ENCODE data around the gene LPP. TPM values are rescaled to one million over a fixed set of nuclear protein-coding genes. Genes with fewer than 3 reads are reported as not detected.

LPP gene
- total and polyA plus RNA-seq, 2 of the 4 experiments (the other 2 are of a cell fraction): 16.0 to 130 TPM

GRCh38 chr3:188786424-188786823 is 632.5 kb downstream of the LPP start:
- Histone ChIP-seq H4K5ac (ENCODE audit: low read depth, low read length) (no peak overlapping the region), H3K36me3 (ENCODE audit: control insufficient read depth, insufficient read depth, low read length) (no peaks in the 10 kb centered on the region), H2BK5ac (ENCODE audit: low read depth, low read length, poor library complexity, severe bottlenecking) (no peak overlapping the region), H3K4me3 (ENCODE audit: insufficient read depth, low read depth, low read length) (no peak overlapping the region), H3K23ac (ENCODE audit: low read depth, low read length) (no peak overlapping the region), H3K4ac (ENCODE audit: low read depth, low read length) (no peak overlapping the region), H3K18ac (ENCODE audit: low read depth, low read length) (no peak overlapping the region), H3K14ac (replicated peaks; ENCODE audit: low read depth, low read length) (no peak overlapping the region), H4K20me1 (ENCODE audit: insufficient read depth, low read length) (peaks cover 16% of the 10 kb centered on the region; the same call in 1 of the 2 replicates), H2AFZ (replicated peaks; ENCODE audit: low read length, poor library complexity) (no peak overlapping the region), H3K9me1 (ENCODE audit: insufficient read depth, low read length) (peaks cover 13% of the 10 kb centered on the region), H4K8ac (ENCODE audit: low read depth in 2 of 2, low read length in 2 of 2) (no peak overlapping the region), H2BK120ac (ENCODE audit: low read depth, low read length) (no peak overlapping the region), H3K4me1 (ENCODE audit: control insufficient read depth, insufficient read depth, low read length) (peaks cover 11% of the 10 kb centered on the region), H2BK15ac (ENCODE audit: low read depth, low read length) (no peak overlapping the region), H4K91ac (ENCODE audit: insufficient read depth, low read depth, low read length) (no peak overlapping the region), H3K27me3 (ENCODE audit: control insufficient read depth, insufficient read depth, low read length) (no peaks in the 10 kb centered on the region), H3K56ac (ENCODE audit: extremely low read depth, insufficient read depth, low read length) (no peak overlapping the region), H3K79me1 (ENCODE audit: low read depth in 1 of 2, low read length in 2 of 2) (peaks cover 22 to 60% of the 10 kb centered on the region in 2 experiments), H2AK9ac (replicated peaks; ENCODE audit: low read depth, low read length, poor library complexity) (no peak overlapping the region), H2AK5ac (ENCODE audit: low read depth, low read length) (no peak overlapping the region), H3K27ac (ENCODE audit: insufficient read depth, low read length) (no peak overlapping the region), H3K9me3 (ENCODE audit: control insufficient read depth, insufficient read depth, low read length) (no peaks in the 10 kb centered on the region), H3K9ac (ENCODE audit: low read depth, low read length) (no peak overlapping the region), H2BK20ac (ENCODE audit: low read depth, low read length) (no peak overlapping the region), H3K4me2 (ENCODE audit: low read depth, low read length) (no peak overlapping the region)
- POLR2A ChIA-PET (ENCODE audit: unreplicated experiment): no interaction called here
- CTCF ChIA-PET: no interaction called here
- ATAC-seq (ENCODE audit: low read depth): no peak
- DNase-seq: no peak
- WGBS, 2 experiments (ENCODE audit: extremely low coverage in 2 of 2, insufficient read length in 1 of 2): no CpG with 5 or more reads among the region's 2 CpGs
- intact Hi-C loops (cut with micrococcal nuclease) (loop anchor here (5.0 kb wide), 1 partner anchor 1044 kb away; no protein-coding TSS in a partner anchor), dilution Hi-C loops (cut with HindIII; ENCODE audit: low sequenced_read_pairs, unreplicated experiment) (no loop called here), in situ Hi-C loops (cut with MboI; ENCODE audit: low sequenced_read_pairs) (no loop called here)
- no peak for TF ChIP-seq MXI1 (IDR thresholded peaks at IDR 0.05; ENCODE audit: borderline replicate concordance, low read depth, low read length)
- TF ChIP-seq RFX5 (IDR thresholded peaks at IDR 0.05; ENCODE audit: low read depth, low read length): no peak
- BruUV-seq (replicated peaks): TSS peak; percentile 2
